Measurements from ENCODE around the gene FAAH2.

- TF ChIP-seq CTCF (IDR thresholded peaks at IDR 0.05; ENCODE audit: borderline replicate concordance, extremely low read depth, low read length, poor library complexity, severe bottlenecking) (peak; percentile 21), EZH2 (IDR thresholded peaks at IDR 0.05; ENCODE audit: borderline replicate concordance, low read depth, low read length, severe bottlenecking) (no peak)
Measured at GRCh38 chrX:57329008-57329407, 42.5 kb downstream of the FAAH2 start.

All from DND-41 (cell line).